Mesendoderm (in vitro differentiated cells): ENCODE measurements around the gene UFC1.

Experiments used
- DNase-seq: peaks from one replicate; pipeline ENCODE4 v3.0.0; 2013
- H2AK5ac ChIP-seq: 2 replicates; pipeline ENCODE4 v1.6.1; 2013; ENCODE audit warnings: low read length, inconsistent platforms
- H2BK120ac ChIP-seq: 2 replicates; pipeline ENCODE4 v1.6.1; 2013; ENCODE audit warnings: low read depth, mild to moderate bottlenecking, low read length, moderate library complexity, mixed read lengths
- H2BK15ac ChIP-seq: replicated peaks from 2 replicates; pipeline ENCODE4 v1.6.1; 2013; ENCODE audit warnings: low read depth, mild to moderate bottlenecking, moderate library complexity
- H2BK5ac ChIP-seq: 2 replicates; pipeline ENCODE4 v1.6.1; 2013; ENCODE audit warnings: low read length, inconsistent platforms
- H3K18ac ChIP-seq: 2 replicates; pipeline ENCODE4 v1.6.1; 2013; ENCODE audit warnings: mild to moderate bottlenecking, low read length, mixed read lengths
- H3K23ac ChIP-seq: one replicate; pipeline ENCODE4 v1.6.1; 2013; ENCODE audit warnings: low read length
- H3K27ac ChIP-seq: 2 replicates; pipeline ENCODE4 v1.5.1; 2013; ENCODE audit warnings: low read depth, mild to moderate bottlenecking, inconsistent platforms, low read length, moderate library complexity
- H3K27me3 ChIP-seq: 2 replicates; pipeline ENCODE4 v1.6.1; 2013; ENCODE audit warnings: low read length, control low read depth, mild to moderate bottlenecking, inconsistent platforms; ENCODE audit not compliant: insufficient read depth, poor library complexity
- H3K36me3 ChIP-seq: 2 replicates; pipeline ENCODE4 v1.6.1; 2013; ENCODE audit warnings: low read length, inconsistent platforms; ENCODE audit not compliant: control insufficient read depth, insufficient read depth
- H3K4ac ChIP-seq: one replicate; pipeline ENCODE4 v1.6.1; 2013; ENCODE audit warnings: low read depth, mild to moderate bottlenecking, low read length, moderate library complexity
- H3K4me1 ChIP-seq: 2 replicates; pipeline ENCODE4 v1.6.1; 2013; ENCODE audit warnings: low read depth, low read length, inconsistent platforms; ENCODE audit not compliant: control insufficient read depth
- H3K4me2 ChIP-seq: 2 replicates; pipeline ENCODE4 v1.6.1; 2013; ENCODE audit warnings: low read length
- H3K4me3 ChIP-seq: 2 replicates; pipeline ENCODE4 v1.5.1; 2013; ENCODE audit warnings: mild to moderate bottlenecking, low read length
- H3K56ac ChIP-seq: one replicate; pipeline ENCODE4 v1.6.1; 2013; ENCODE audit warnings: low read length
- H3K79me1 ChIP-seq: 2 replicates; pipeline ENCODE4 v1.6.1; 2013; ENCODE audit warnings: low read length, inconsistent platforms
- H3K79me2 ChIP-seq: 2 replicates; pipeline ENCODE4 v1.6.1; 2013; ENCODE audit warnings: mild to moderate bottlenecking, low read length; ENCODE audit not compliant: control insufficient read depth, insufficient read depth
- H3K9ac ChIP-seq: 2 replicates; pipeline ENCODE4 v1.6.1; 2013; ENCODE audit warnings: low read length, inconsistent platforms
- H4K5ac ChIP-seq: one replicate; pipeline ENCODE4 v1.6.1; 2013; ENCODE audit warnings: low read length
- H4K8ac ChIP-seq: one replicate; pipeline ENCODE4 v1.6.1; 2013; ENCODE audit warnings: low read depth, mild to moderate bottlenecking, control low read depth, low read length, moderate library complexity
- WGBS: extraction: QIAGEN DNeasy Blood & Tissue Kit; methylation state at CpG from one replicate; pipeline ENCODE4 v1.1.7; 2013; ENCODE audit warnings: low lambda C conversion rate, missing lambda C conversion rate; ENCODE audit not compliant: insufficient coverage; ENCODE audit errors: extremely low coverage; 5-methylcytosine and 5-hydroxymethylcytosine counted together

Gene UFC1

GRCh38 chr1:161166669-161167548 lies 13.1 kb downstream of the UFC1 start:
- Histone ChIP-seq H2AK5ac (no peak overlapping the region), H2BK5ac (no peak overlapping the region), H3K4me1 (no peaks in the 10 kb centered on the region), H3K18ac (no peak overlapping the region), H3K4me2 (peak overlapping the region; percentile 77), H3K9ac (peak overlapping the region; percentile 83), H3K4ac (no peak overlapping the region), H2BK15ac (no peak overlapping the region), H3K56ac (peak overlapping the region; percentile 85), H3K36me3 (peaks cover 4% of the 10 kb centered on the region), H2BK120ac (no peak overlapping the region), H4K8ac (no peak overlapping the region), H3K79me1 (no peaks in the 10 kb centered on the region), H3K79me2 (no peaks in the 10 kb centered on the region), H3K4me3 (peak overlapping the region; percentile 76), H3K27me3 (no peaks in the 10 kb centered on the region), H4K5ac (no peak overlapping the region), H3K23ac (no peak overlapping the region), H3K27ac (peak overlapping the region; percentile 10)
- peak; percentile 74 for DNase-seq
- WGBS: no CpG with 5 or more reads among the region's 33 CpGs

GRCh38 chr1:161168906-161169305 lies 15.1 kb downstream of the UFC1 start:
- no peak overlapping the region for H2BK15ac ChIP-seq
- H3K27ac ChIP-seq: no peak overlapping the region
- no peak overlapping the region for H4K8ac ChIP-seq
- no peak overlapping the region for H3K18ac ChIP-seq
- H2BK5ac ChIP-seq: no peak overlapping the region
- peaks cover 10% of the 10 kb centered on the region for H3K36me3 ChIP-seq
- H2BK120ac ChIP-seq: no peak overlapping the region
- H3K4me2 ChIP-seq: no peak overlapping the region
- no peak overlapping the region for H3K56ac ChIP-seq
- no peak overlapping the region for H3K23ac ChIP-seq
- DNase-seq: no peak
- no peak overlapping the region for H3K4me3 ChIP-seq
- no CpG with 5 or more reads among the region's 9 CpGs for WGBS
- H3K79me1 ChIP-seq: no peaks in the 10 kb centered on the region
- no peak overlapping the region for H2AK5ac ChIP-seq
- no peak overlapping the region for H3K9ac ChIP-seq
- H3K79me2 ChIP-seq: no peaks in the 10 kb centered on the region
- no peaks in the 10 kb centered on the region for H3K27me3 ChIP-seq
- no peaks in the 10 kb centered on the region for H3K4me1 ChIP-seq
- no peak overlapping the region for H3K4ac ChIP-seq
- no peak overlapping the region for H4K5ac ChIP-seq

DNA sequence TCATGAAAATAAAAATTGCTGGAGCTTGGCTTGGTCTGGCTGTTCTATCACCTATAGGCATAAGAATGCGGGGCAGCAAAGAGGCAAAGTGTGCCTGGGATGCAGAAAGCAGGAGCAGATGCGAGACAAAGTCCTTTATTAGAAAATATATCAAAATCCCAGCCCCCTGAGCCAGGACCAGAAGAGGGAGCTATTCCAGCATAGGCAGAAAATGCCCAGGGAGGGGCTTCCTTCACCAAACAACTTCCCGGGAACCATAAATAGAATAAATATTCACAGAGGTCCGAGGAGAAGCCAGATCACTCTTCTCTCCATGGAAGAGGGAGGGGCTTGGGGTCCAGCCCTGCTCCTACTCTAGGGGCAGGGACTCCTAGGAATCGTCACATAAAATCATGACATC lies 17.4 kb downstream of the UFC1 start:
- no peak overlapping the region for H4K8ac ChIP-seq
- no peak overlapping the region for H3K4me2 ChIP-seq
- no peak overlapping the region for H3K27ac ChIP-seq
- no peak overlapping the region for H2BK5ac ChIP-seq
- H3K79me1 ChIP-seq: peaks cover 2% of the 10 kb centered on the region
- no peak overlapping the region for H2BK15ac ChIP-seq
- H2AK5ac ChIP-seq: no peak overlapping the region
- H3K4me1 ChIP-seq: no peaks in the 10 kb centered on the region
- WGBS: no CpG with 5 or more reads among the region's 5 CpGs
- H3K36me3 ChIP-seq: peaks cover 10% of the 10 kb centered on the region
- H3K18ac ChIP-seq: no peak overlapping the region
- no peak overlapping the region for H3K56ac ChIP-seq
- H3K23ac ChIP-seq: no peak overlapping the region
- no peaks in the 10 kb centered on the region for H3K27me3 ChIP-seq
- H3K79me2 ChIP-seq: no peaks in the 10 kb centered on the region
- DNase-seq: no peak
- no peak overlapping the region for H3K9ac ChIP-seq
- H4K5ac ChIP-seq: no peak overlapping the region
- H2BK120ac ChIP-seq: no peak overlapping the region
- H3K4me3 ChIP-seq: no peak overlapping the region
- H3K4ac ChIP-seq: no peak overlapping the region

DNA sequence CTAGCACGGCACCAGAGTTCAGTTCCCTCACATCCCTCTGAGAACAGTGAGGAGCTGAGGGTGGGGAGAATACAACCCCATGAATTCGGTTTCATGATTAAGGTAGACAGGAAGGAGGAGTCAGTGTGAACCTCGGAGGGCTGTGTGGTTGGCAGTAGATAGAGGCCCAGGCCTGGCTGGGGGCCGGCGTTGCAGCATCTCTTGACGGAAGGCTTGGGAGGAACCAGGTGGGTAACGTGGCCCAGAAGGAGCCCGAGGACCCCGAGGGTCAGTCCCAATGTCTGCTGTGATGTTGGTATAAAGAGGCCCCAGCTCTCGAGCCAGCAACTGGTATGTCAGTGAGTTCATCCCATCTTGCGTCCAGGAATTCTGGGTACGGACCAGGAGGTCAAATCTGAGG lies 17.9 kb downstream of the UFC1 start:
- no CpG with 5 or more reads among the region's 12 CpGs for WGBS
- no peak overlapping the region for H3K4me3 ChIP-seq
- H3K56ac ChIP-seq: no peak overlapping the region
- H2BK5ac ChIP-seq: no peak overlapping the region
- H3K4me2 ChIP-seq: no peak overlapping the region
- H2BK120ac ChIP-seq: no peak overlapping the region
- H3K4me1 ChIP-seq: peaks cover 4% of the 10 kb centered on the region
- no peak overlapping the region for H3K23ac ChIP-seq
- H3K4ac ChIP-seq: no peak overlapping the region
- DNase-seq: no peak
- H3K79me1 ChIP-seq: peaks cover 6% of the 10 kb centered on the region
- no peak overlapping the region for H2AK5ac ChIP-seq
- no peak overlapping the region for H3K18ac ChIP-seq
- H4K5ac ChIP-seq: no peak overlapping the region
- no peak overlapping the region for H2BK15ac ChIP-seq
- peaks cover 4% of the 10 kb centered on the region for H3K79me2 ChIP-seq
- H3K27me3 ChIP-seq: no peaks in the 10 kb centered on the region
- H3K36me3 ChIP-seq: peaks cover 10% of the 10 kb centered on the region
- no peak overlapping the region for H3K27ac ChIP-seq
- H3K9ac ChIP-seq: no peak overlapping the region
- no peak overlapping the region for H4K8ac ChIP-seq

DNA sequence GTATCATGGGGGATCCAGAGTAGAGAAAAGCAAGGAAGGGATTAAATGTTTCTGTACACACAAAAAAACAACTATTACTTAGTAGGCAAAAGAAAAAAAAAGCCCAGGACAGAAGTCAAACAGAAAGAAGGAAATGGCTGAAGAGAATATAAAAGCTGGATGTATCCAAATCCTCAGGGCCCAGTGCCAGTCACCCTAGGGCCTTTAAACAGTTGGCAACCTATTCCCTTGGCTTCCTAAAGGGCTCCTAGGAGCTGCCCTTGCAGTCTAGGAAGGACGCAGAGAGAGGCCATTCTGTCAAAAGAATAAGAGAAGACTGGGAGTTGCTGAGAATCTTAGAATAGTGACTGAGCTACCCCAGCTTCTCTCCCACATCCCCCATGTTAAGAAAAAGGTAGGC lies 18.6 kb downstream of the UFC1 start:
- H3K79me2 ChIP-seq: peaks cover 4% of the 10 kb centered on the region
- no CpG with 5 or more reads among the region's 1 CpG for WGBS
- H4K5ac ChIP-seq: no peak overlapping the region
- no peak overlapping the region for H3K4me3 ChIP-seq
- H2BK15ac ChIP-seq: no peak overlapping the region
- no peak overlapping the region for H2AK5ac ChIP-seq
- no peak overlapping the region for H3K9ac ChIP-seq
- H3K23ac ChIP-seq: no peak overlapping the region
- no peak overlapping the region for H2BK5ac ChIP-seq
- no peaks in the 10 kb centered on the region for H3K27me3 ChIP-seq
- DNase-seq: no peak
- no peak overlapping the region for H4K8ac ChIP-seq
- H3K79me1 ChIP-seq: peaks cover 6% of the 10 kb centered on the region
- H3K4ac ChIP-seq: no peak overlapping the region
- peaks cover 4% of the 10 kb centered on the region for H3K4me1 ChIP-seq
- no peak overlapping the region for H3K56ac ChIP-seq
- H3K36me3 ChIP-seq: peaks cover 10% of the 10 kb centered on the region
- H2BK120ac ChIP-seq: no peak overlapping the region
- no peak overlapping the region for H3K18ac ChIP-seq
- H3K27ac ChIP-seq: no peak overlapping the region
- H3K4me2 ChIP-seq: no peak overlapping the region
